ENCODE measurements around the gene SPTBN5. TPM values are rescaled to one million over a fixed set of nuclear protein-coding genes. Genes with fewer than 3 reads are reported as not detected.

The SPTBN5 gene
- total RNA-seq, 1 experiment from 2014 or later: 1.2 TPM

DNA sequence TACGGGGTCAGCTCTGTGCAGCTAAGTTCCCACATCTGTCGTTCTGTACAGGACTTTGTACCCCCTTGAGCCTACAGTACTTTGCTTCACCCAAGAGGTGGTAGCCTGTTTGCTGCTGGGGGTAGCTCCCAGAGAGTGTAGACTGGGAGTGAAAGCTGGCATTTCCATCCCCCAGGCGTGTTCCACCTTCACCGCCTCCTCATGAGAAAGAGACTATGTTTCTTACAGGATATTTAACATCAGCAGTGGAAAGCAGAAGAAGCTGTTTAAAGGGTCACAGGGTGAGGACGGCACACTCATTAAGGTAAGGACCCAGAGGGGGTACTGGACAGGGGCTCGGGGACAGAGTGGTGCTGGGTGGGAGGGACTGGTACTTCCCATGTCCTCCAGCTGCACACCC, 76.1 kb downstream of the SPTBN5 start:
- ChIA-PET POLR2A (interaction anchor here (0.6 kb wide), 1 partner anchor 225 kb away, joined by 3 read pairs; no protein-coding TSS in a partner anchor), CTCF (interaction anchor here (0.9 to 1.0 kb wide), 2 partner anchors 43 to 45 kb away, joined by 3 to 4 read pairs; partner anchors contain the start of gene MAPKBP1)
- Mint-ChIP-seq H3K4me1 (no peaks in the 10 kb centered on the region), H3K4me3 (no peak overlapping the region), H3K9me3 (no peaks in the 10 kb centered on the region), H3K27me3 (ENCODE audit: low read depth) (no peaks in the 10 kb centered on the region), H3K27ac (no peak overlapping the region), H3K36me3 (no peaks in the 10 kb centered on the region)
- DNase-seq (ENCODE audit: low spot score) (no peak), ATAC-seq (no peak)
- TF ChIP-seq TCF7 (CRISPR knock-in tag; IDR thresholded peaks at IDR 0.05; ENCODE audit: low read depth) (no peak), ZNF396 (CRISPR knock-in tag; IDR thresholded peaks at IDR 0.05; ENCODE audit: borderline replicate concordance) (no peak), NR2C2 (CRISPR knock-in tag; IDR thresholded peaks at IDR 0.05) (no peak), TP53 (CRISPR knock-in tag; IDR thresholded peaks at IDR 0.05) (no peak), NFATC4 (CRISPR knock-in tag; IDR thresholded peaks at IDR 0.05) (no peak), ZNF263 (CRISPR knock-in tag; IDR thresholded peaks at IDR 0.05; ENCODE audit: low read depth) (no peak), ELF4 (CRISPR knock-in tag; IDR thresholded peaks at IDR 0.05; ENCODE audit: low read depth) (no peak), ZBTB21 (CRISPR knock-in tag; IDR thresholded peaks at IDR 0.05; ENCODE audit: borderline replicate concordance) (no peak), SMAD4 (CRISPR knock-in tag; IDR thresholded peaks at IDR 0.05) (no peak), EMX1 (CRISPR knock-in tag; IDR thresholded peaks at IDR 0.05) (no peak), GTF2I (CRISPR knock-in tag; conservative IDR thresholded peaks at IDR 0.05) (no peak)
- TF ChIP-seq, protein P1, sequence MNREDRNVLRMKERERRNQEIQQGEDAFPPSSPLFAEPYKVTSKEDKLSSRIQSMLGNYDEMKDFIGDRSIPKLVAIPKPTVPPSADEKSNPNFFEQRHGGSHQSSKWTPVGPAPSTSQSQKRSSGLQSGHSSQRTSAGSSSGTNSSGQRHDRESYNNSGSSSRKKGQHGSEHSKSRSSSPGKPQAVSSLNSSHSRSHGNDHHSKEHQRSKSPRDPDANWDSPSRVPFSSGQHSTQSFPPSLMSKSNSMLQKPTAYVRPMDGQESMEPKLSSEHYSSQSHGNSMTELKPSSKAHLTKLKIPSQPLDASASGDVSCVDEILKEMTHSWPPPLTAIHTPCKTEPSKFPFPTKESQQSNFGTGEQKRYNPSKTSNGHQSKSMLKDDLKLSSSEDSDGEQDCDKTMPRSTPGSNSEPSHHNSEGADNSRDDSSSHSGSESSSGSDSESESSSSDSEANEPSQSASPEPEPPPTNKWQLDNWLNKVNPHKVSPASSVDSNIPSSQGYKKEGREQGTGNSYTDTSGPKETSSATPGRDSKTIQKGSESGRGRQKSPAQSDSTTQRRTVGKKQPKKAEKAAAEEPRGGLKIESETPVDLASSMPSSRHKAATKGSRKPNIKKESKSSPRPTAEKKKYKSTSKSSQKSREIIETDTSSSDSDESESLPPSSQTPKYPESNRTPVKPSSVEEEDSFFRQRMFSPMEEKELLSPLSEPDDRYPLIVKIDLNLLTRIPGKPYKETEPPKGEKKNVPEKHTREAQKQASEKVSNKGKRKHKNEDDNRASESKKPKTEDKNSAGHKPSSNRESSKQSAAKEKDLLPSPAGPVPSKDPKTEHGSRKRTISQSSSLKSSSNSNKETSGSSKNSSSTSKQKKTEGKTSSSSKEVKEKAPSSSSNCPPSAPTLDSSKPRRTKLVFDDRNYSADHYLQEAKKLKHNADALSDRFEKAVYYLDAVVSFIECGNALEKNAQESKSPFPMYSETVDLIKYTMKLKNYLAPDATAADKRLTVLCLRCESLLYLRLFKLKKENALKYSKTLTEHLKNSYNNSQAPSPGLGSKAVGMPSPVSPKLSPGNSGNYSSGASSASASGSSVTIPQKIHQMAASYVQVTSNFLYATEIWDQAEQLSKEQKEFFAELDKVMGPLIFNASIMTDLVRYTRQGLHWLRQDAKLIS (CRISPR knock-in tag; IDR thresholded peaks at IDR 0.05; ENCODE audit: borderline replicate concordance): no peak
- TF ChIP-seq, protein P2, sequence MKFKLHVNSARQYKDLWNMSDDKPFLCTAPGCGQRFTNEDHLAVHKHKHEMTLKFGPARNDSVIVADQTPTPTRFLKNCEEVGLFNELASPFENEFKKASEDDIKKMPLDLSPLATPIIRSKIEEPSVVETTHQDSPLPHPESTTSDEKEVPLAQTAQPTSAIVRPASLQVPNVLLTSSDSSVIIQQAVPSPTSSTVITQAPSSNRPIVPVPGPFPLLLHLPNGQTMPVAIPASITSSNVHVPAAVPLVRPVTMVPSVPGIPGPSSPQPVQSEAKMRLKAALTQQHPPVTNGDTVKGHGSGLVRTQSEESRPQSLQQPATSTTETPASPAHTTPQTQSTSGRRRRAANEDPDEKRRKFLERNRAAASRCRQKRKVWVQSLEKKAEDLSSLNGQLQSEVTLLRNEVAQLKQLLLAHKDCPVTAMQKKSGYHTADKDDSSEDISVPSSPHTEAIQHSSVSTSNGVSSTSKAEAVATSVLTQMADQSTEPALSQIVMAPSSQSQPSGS (CRISPR knock-in tag; IDR thresholded peaks at IDR 0.05; ENCODE audit: borderline replicate concordance, low read depth): no peak
- TF ChIP-seq, protein P3, sequence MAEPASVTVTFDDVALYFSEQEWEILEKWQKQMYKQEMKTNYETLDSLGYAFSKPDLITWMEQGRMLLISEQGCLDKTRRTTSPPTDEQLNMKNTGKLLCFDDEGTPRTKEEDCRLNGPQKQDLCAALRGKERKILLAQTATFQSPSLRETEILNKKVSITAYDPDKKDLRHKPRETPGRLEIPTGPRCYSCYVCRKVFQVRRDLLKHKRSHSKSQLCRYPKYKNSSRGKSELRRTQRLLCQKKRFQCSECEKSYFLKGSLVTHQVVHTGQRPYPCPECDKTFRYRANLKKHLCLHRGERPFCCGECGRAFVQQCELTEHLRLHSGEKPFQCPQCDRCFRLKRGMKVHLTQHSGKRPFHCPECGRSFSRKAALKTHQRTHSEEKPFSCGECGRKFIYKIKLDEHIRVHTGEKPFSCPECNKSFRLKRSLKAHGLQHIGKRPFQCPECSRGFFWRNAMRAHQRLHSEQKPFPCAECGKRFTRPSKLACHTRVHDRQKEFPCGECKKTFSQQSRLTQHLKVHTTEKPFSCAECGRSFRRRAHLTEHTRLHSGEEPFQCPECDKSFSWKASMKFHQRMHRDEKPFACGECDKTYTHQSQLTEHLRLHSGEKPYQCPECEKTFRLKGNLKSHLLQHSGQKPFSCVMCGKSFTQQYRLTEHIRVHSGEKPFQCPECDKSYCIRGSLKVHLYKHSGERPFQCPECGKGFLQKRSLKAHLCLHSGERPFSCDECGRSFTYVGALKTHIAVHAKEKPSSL (CRISPR knock-in tag; conservative IDR thresholded peaks at IDR 0.05): no peak
- TF ChIP-seq, protein P4, sequence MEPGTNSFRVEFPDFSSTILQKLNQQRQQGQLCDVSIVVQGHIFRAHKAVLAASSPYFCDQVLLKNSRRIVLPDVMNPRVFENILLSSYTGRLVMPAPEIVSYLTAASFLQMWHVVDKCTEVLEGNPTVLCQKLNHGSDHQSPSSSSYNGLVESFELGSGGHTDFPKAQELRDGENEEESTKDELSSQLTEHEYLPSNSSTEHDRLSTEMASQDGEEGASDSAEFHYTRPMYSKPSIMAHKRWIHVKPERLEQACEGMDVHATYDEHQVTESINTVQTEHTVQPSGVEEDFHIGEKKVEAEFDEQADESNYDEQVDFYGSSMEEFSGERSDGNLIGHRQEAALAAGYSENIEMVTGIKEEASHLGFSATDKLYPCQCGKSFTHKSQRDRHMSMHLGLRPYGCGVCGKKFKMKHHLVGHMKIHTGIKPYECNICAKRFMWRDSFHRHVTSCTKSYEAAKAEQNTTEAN (CRISPR knock-in tag; IDR thresholded peaks at IDR 0.05): no peak
- TF ChIP-seq, protein P5, sequence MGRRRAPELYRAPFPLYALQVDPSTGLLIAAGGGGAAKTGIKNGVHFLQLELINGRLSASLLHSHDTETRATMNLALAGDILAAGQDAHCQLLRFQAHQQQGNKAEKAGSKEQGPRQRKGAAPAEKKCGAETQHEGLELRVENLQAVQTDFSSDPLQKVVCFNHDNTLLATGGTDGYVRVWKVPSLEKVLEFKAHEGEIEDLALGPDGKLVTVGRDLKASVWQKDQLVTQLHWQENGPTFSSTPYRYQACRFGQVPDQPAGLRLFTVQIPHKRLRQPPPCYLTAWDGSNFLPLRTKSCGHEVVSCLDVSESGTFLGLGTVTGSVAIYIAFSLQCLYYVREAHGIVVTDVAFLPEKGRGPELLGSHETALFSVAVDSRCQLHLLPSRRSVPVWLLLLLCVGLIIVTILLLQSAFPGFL (CRISPR knock-in tag; IDR thresholded peaks at IDR 0.05; ENCODE audit: borderline replicate concordance): no peak
- TF ChIP-seq, protein P6, sequence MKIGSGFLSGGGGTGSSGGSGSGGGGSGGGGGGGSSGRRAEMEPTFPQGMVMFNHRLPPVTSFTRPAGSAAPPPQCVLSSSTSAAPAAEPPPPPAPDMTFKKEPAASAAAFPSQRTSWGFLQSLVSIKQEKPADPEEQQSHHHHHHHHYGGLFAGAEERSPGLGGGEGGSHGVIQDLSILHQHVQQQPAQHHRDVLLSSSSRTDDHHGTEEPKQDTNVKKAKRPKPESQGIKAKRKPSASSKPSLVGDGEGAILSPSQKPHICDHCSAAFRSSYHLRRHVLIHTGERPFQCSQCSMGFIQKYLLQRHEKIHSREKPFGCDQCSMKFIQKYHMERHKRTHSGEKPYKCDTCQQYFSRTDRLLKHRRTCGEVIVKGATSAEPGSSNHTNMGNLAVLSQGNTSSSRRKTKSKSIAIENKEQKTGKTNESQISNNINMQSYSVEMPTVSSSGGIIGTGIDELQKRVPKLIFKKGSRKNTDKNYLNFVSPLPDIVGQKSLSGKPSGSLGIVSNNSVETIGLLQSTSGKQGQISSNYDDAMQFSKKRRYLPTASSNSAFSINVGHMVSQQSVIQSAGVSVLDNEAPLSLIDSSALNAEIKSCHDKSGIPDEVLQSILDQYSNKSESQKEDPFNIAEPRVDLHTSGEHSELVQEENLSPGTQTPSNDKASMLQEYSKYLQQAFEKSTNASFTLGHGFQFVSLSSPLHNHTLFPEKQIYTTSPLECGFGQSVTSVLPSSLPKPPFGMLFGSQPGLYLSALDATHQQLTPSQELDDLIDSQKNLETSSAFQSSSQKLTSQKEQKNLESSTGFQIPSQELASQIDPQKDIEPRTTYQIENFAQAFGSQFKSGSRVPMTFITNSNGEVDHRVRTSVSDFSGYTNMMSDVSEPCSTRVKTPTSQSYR (CRISPR knock-in tag; IDR thresholded peaks at IDR 0.05): no peak
